Fibroblast of the aortic adventitia (primary cell): ENCODE data around the gene C12orf56. TPM values are rescaled to one million over a fixed set of nuclear protein-coding genes. Genes with fewer than 3 reads are reported as not detected.

Experiments used
- DNase-seq: peaks from one replicate; pipeline ENCODE4 v3.0.0-alpha.2; 2010; ENCODE audit warnings: low read depth
- H3K4me3 ChIP-seq: 2 replicates; pipeline ENCODE4 v1.5.1; 2011; ENCODE audit warnings: low read depth, mild to moderate bottlenecking, control low read depth, low read length, moderate library complexity
- CTCF ChIP-seq: IDR thresholded peaks from 2 replicates; pipeline ENCODE4 v1.5.1; 2011; ENCODE audit warnings: mild to moderate bottlenecking, low read length, control low read depth, inconsistent platforms; ENCODE audit not compliant: insufficient read depth
- total RNA-seq: library from RNA; depleted of rRNA; stranded (reverse); fragments of >200 nt; gene quantifications from 2 replicates; pipeline ENCODE4 v1.2.3, GENCODE V29; 2012; ENCODE audit warnings: low replicate concordance

C12orf56 gene
- total RNA-seq, result 4.0 TPM in 1 of 2 replicates, not detected in the other

GRCh38 chr12:64390275-64390851 lies at the start of gene C12orf56:
TSS of gene C12orf56 (minus strand) at chr12:64390758. CDS start at chr12:64390565, 193 bp downstream.
- TF ChIP-seq CTCF, result no peak
- peak; percentile 16 for DNase-seq

GRCh38 chr12:64440100-64440499 lies 49.5 kb upstream of the C12orf56 start:
- DNase-seq, result no peak
- no peak for TF ChIP-seq CTCF
- no peak overlapping the region for H3K4me3 ChIP-seq

More at GRCh38 chr12:64390275-64390851, at the start of gene C12orf56:
- H3K4me3 ChIP-seq, result peak within 1 kb of the TSS; percentile 58

- no peak for TF ChIP-seq CTCF
- no peak for DNase-seq
- no peak overlapping the region for H3K4me3 ChIP-seq
These were observed 43.4 kb upstream of the C12orf56 start for GRCh38 chr12:64433915-64434314.

GRCh38 chr12:64431791-64432190 lies 41.2 kb upstream of the C12orf56 start:
- DNase-seq, result no peak

GRCh38 chr12:64430886-64431285 lies 40.3 kb upstream of the C12orf56 start:
- no peak for TF ChIP-seq CTCF
- no peak for DNase-seq
- no peak overlapping the region for H3K4me3 ChIP-seq

More at GRCh38 chr12:64431791-64432190, 41.2 kb upstream of the C12orf56 start:
- H3K4me3 ChIP-seq, result no peak overlapping the region
- TF ChIP-seq CTCF, result no peak

- no peak for DNase-seq
- no peak for TF ChIP-seq CTCF
- no peak overlapping the region for H3K4me3 ChIP-seq
These were observed 38.4 kb upstream of the C12orf56 start for GRCh38 chr12:64428956-64429355.

GRCh38 chr12:64427988-64428387 lies 37.4 kb upstream of the C12orf56 start:
- DNase-seq, result no peak
- TF ChIP-seq CTCF, result no peak
- no peak overlapping the region for H3K4me3 ChIP-seq
